Measurements from ENCODE around the gene DPY19L2.
"Not testable (repeated sequence)": the region's sequence is repeated elsewhere in the genome, so short reads cannot be mapped to it uniquely, and the experiment has no call there.

The DPY19L2 gene

DNA sequence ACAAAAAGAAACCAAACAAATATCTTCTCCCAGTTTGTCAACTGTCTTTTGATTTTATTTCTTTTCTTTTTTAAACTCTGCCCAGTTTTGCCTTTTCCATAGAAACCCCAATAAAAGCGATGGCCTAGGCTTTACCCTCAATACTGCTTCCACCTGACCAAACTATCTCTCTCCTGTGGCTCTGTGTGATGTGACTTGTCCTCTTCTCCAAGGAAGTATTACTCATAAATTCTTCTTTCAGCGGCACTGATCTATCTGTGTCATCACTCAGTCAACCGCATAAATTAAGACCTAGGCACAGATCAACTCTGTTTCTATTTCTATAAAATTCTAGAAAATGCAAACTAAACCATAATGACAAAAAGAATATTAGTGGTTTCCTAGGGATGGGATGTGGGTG lies 9.8 kb downstream of the DPY19L2 start:
- not testable (repeated sequence) for DNase-seq

DNA sequence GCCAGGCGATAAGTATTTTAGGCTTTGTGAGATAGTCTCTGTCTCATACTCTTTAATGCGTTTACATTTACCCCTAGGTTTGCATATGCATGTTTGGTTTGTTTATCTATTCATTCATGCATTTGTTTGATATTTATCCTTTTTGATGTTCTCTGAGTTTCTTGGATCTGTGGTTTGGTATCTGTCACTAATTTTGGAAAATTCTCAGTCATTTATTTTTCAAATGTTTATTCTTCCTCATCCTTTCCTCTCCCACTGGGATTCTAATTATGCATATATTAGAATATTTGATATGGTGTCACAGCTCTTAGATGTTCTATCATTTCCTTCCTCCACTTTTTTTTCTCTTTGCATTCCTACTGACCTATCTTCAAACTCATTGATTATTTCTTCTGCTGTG lies 11.9 kb downstream of the DPY19L2 start:
- DNase-seq: not testable (repeated sequence)

DNA sequence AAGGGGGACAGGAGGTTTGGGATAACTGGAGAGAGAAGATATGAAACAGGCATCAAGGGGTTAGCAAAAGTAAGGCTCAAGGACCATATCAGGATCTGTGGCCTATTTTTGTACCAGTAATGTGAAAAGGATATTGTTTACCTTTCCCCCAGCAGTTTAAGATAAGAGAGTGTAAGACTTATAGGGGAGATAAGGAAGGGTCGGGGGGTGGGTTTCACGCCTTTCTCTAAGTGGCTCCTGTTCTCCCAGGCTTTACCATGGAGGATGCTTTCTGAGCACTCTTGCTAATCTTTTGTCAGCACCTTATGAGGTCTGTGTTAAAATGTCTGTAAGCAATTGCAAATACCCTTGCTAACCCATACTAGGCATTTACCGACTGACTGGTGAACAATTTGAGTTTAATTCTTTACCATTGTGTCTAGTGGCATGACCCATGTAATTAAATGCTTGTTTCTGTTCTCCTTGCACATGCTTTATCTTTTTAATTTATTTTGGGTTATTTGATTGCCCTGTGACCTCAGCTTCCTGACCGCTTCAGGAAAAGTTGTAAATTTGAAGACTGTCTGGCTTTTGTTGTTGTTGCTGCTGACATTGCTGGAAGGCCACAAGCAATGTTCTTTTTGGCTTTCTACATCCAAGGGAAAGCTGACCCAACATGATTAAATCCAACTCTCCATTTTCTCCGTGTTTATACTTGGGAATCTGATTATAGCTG lies 12.6 kb downstream of the DPY19L2 start:
- not testable (repeated sequence) for DNase-seq

DNA sequence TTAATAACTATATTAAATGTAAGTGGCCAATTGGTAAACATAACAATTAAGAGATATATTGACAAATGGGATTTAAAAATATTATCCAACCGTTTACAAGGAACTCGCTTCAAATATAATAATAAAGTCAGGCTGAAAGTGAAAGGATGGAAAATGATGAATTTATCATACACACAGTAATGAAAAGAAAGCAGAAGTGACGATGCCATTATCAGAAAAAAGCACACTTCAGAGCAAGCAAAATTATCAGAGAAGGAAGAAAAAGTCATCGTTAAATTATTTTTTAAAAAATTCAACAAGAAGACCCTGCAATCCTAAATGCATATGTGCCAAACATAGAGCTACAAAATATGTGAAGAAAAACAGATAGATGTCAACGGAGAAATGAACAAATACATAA lies 13.8 kb downstream of the DPY19L2 start:
- not testable (repeated sequence) for DNase-seq

DNA sequence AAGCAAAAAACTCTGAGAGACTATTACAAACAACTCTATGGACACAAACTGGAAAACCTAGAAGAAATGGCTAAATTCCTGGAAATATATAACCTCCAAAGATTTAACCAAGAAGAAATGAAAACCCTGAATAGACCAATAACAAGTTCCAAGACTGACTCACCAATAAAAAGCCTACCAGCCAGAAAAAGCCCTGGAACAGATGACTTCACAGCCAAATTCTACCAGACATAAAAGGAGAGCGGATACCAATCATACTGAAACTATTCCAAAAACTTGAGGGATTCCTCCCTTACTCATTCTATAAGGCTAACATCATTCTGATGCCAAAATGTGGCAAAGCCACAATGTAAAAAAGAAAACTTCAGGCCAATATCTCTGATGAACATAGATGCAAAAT lies 18.8 kb downstream of the DPY19L2 start:
- not testable (repeated sequence) for DNase-seq

DNA sequence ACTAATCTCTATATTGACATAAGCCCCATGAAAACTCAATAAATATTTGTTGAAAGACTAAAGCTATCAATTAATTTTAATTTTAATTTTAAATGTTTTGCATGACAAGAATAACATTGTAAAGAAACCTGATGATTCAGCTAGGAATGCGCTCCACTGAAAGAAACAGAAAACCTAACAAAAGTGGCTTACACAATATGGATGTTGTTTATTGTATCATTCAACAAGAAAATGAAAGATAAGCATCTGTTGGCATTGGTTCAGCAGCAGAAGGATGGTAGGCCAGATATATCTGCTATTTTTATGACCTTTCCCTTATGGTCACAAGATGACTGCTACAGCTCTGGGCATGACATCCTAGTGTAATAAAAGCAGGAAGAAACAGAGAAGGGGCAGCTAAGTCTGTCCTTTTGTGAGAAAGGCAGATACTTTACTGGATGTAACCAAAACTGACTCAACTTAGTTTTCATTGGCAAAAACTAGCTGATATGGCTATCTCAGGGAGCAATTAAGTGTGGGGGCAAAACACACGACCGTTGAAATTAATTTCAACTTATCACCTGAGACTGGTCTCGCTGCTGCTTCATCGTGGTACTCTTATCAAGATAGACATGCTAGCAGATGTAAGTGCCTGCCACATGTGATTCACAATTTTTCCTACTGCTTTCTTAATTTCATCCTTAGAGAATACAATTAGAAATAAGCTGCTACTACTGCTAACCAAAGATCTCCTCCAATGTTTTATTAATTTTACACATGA lies 24.7 kb downstream of the DPY19L2 start:
- DNase-seq: not testable (repeated sequence)

DNA sequence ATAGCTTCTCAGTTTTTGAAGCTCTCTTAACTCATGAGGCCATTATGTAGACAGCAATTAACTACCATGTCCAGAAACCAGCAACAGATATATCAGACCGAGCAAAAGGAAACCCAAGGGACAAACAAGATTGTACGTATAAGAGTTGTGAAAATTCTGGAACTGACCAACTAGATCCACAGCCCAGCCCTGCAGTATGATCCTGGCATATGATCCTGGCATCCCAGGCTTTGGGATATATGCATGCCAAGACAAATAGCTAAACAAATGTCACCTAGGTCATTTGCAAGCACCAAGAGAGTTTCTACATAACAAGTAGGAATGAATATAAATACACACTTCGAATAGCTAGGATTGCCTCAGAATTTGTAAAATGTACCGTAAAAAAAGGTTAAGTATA lies 44.0 kb downstream of the DPY19L2 start:
- not testable (repeated sequence) for DNase-seq

DNA sequence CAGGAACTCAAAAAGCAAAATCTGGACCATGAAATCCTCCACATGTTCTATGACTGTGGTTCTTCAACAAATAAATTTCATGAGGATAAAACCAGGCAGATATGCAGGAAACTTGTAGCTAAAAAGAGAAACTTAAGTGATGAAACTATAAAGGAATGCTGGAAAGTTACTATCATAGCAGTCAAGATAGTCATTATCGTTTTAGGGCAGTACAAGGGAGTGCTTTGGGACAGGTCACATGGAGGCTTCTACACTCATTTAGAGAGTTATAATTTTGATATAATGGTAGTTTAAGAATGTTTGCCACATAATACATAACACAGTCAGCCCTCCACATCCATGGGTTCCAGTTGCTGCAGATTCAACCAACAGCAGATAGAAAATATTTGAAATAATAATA lies 52.7 kb downstream of the DPY19L2 start:
- not testable (repeated sequence) for DNase-seq

DNA sequence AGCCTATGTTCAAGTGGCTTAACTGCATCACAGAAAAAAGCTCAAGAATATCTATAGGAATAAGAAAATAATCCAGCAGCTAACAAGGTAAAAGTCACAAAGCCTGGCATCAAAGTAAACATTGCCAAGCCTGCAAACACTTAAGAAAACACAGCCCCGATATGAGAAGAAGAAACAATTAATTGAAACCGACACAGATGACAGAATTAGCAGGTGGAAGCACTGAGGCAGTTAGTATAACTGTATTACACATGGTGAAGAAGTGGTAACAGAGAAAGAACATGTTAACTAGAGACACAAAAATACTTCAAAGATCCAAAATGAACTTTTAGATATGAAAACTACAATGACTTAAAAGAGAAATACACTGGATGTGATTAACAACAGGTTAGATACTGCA lies 57.0 kb downstream of the DPY19L2 start:
- DNase-seq: not testable (repeated sequence)

DNA sequence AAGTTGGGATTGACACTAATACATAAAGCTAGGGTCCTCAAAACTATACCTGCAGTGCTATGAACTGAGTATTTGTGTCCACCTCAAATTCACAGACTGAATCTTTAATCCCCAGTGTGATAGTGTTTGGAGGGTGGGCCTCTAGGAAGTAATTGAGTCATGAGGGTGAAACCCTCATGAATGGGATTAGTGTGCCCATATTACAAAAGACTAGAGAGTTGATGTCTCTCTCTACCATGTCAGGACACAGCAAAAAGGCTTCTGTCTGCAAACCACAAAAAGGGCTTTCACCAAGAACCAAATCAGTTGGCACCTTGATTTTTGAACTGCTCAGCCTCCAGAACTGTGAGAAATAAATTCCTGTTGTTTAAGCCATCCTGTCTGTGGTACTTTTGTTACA lies 59.0 kb downstream of the DPY19L2 start:
- DNase-seq: not testable (repeated sequence)

DNA sequence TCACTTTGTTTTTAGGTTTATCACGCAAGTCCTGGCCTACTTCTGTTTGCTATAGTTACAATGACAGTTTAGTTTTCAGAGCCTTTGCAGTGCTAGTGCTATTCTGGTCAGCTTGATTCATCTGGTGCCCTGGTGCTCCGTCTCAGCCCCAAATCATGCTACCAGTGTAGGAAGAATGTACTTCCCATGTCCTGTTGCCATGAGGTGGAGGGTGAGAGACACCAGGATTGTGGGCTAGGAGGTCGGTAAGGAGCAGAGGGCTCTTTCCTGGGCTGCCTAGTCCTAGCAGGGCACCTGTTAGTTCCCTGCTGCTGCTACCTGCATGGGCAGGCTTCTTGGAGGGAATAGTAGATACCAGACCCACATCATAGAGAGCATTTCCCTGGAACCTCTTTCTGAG lies 63.3 kb downstream of the DPY19L2 start:
- not testable (repeated sequence) for DNase-seq

DNA sequence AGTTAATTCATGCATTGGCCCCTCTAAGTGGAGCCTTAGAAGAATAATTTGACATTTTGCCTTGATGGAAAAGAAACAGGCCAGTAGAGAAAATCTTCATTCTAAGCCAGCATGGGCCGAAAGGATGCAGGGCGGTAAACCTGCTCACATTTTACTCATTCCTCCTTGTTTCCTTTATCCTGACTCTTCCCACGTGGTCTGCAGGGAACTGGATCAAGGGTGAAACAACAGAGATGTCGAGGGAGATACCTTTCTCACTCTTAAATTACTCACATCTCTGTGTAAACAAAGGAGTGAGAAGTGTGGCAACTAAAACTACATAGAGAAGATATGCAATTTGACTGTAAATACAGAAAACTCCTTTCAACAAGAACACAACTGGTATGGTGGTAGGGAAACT lies 73.5 kb downstream of the DPY19L2 start:
- DNase-seq: not testable (repeated sequence)

DNA sequence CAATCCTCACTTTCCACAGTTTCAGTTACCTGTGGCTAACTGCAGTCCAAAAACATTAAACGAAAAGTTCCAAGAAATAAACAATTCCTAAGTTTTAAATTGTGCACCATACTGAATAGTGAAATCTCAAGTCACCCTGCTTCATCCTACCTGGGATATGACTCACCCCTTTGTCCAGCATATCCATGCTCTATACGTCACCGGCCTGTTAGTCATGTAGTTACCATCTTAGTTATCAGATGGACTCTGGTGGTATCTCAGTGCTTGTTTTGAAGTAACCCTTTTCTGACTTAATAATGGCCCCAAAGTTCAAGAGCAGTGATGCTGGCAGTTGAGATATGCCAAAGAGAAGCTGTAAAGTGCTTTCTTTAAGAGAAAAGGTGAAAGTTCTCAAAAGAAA lies 83.9 kb downstream of the DPY19L2 start:
- not testable (repeated sequence) for DNase-seq

DNA sequence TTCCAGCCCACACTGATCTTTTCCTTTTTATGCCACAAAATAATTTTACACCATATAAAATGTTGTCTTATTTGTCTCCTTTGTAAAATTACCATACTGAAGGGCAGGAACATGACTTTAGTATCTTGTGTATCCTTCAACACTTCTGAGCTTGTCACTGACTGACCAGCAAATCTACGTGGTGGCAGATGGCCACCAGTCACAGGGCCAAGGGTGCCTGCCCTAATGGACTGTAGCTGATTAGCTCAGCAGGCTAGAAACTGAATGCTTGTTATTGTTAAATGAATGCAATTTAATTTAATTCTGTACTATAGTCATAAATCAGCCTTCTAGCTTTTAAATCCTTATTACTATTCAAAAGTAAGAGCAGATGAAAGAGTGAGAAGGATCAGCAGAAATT lies 85.0 kb downstream of the DPY19L2 start:
- DNase-seq: not testable (repeated sequence)

DNA sequence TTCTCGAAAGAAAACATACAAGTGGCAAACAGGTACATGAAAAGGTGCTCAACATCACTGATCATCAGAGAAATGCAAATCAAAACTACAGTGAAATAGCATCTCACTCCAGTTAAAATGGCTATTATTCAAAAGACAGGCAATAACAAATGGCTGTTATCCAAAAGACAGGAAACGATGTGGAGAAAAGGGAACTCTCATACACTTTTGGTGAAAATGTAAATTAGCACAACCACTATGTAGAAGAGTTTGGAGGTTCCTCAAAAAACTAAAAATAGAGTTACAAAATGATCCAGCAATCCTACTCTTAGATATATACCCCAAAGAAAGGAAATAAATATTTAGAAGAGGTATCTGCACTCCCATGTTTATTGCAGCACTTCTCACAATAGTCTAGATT lies 90.7 kb downstream of the DPY19L2 start:
- not testable (repeated sequence) for DNase-seq

DNA sequence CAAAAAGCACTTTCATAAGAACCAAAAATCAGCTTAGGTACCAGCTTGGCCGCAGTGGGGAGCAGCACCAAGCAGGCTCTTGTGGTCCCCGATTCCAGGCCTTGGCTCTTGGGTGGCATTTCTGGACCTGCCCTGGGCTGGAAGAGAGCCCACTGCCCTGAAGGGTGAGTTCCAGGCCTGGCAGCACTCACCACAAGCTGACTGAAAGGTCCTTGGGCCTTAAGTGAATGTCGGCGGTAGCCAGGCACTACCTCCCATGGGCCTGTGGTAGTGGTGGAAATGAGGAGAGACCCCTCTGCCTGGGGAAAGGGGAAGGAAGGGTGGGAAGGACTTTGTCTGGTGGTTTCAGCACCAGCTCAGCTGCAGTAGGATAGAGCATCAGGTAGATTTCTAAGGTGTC lies 96.3 kb downstream of the DPY19L2 start:
- not testable (repeated sequence) for DNase-seq

DNA sequence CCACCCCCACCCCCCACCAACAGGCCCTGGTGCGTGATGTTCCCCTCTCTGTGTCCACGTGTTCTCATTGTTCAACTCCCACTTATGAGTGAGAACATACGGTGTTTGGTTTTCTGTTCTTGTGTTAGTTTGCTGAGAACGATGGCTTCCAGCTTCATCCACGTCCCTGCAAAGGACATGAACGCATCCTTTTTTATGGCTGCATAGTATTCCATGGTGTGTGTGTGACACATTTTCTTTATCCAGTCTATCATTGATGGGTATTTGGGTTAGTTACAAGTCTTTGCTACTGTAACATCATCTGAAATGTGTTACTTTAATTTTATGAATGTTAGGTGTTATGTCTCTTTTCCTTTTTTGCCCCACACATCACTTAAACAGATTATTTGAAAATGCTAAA lies 109.8 kb downstream of the DPY19L2 start:
- DNase-seq: not testable (repeated sequence)

DNA sequence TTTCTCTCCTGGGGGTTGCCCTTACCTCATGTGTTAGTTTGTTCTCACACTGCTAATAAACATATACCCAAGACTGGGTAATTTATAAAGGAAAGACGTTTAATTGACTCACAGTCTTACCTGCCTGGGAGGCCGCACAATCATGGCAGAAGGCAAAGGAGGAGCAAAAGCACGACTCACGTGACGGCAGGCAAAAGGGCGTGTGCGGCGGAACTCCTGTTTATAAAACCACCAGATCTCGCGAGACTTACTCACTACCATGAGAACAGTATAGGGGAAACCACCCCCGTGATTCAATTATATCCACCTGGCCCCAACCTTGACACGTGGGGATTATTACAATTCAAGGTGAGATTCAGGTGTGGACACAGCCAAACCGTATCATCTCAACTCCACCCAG lies 116.9 kb downstream of the DPY19L2 start:
- DNase-seq: not testable (repeated sequence)

DNA sequence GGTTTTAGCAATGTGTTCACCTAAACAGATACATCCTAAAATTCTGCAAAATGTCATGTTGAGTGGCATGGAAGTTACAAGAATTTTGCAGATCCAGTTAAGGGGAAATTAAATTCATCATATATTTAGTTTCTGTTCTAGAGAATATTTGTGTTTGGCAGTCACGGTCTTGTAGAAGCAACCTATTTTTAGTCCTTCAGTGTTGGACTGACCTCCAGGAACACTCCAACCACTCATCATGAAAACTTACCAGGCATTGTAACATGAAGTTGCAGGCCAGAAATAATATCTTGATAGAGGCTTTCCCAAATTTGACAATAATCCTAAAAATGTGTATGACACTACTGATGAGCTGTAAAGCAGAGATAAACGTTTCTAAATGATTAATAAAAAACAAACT lies 119.3 kb downstream of the DPY19L2 start:
- DNase-seq: not testable (repeated sequence)

DNA sequence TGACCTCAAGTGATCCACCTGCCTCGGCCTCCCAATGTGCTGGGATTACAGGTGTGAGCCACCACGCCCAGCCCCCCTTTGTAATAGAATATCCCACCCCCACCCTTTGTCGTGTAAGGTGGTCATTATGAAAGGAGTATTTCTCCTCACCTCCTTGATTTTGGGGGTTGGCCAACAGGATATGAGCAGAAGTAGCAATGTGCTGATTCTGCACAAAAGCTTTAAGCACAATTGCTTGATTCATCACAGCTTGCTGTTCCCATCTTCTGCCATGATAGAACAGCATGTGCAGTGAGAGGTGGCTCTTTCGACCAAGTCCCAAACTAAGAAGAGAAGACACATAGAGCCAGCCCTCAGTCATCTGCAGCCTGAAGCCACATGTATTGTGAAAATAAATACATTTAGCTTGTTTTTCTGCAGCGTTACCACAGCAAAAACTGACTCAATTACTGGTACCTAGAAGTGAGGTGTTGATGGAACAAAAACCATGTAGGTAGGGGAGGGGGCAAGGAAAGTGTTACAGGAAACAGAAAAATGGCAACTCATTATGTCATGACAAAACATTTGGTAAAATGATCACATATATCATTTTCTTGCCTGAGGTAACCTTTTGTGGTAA lies 122.9 kb downstream of the DPY19L2 start:
- not testable (repeated sequence) for DNase-seq

DNA sequence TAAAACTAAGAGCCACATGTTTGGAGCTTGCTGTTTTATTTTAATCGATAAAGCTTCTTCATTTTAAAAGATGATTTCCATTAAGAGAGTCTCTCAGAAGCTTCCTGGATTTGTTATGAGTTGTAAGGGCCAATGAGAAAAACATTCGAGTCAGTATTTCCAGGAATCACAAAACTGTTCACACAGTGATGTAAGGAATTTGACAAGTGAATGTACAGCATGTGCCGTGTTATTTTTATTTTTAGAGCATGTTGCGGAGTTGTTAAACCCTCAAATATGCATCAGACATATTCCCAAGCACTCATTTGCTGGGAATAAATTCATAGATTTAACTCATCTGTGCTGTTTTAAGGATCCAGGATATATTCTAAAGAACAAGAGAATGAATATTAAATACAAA lies 129.6 kb downstream of the DPY19L2 start:
- DNase-seq: not testable (repeated sequence)

DNA sequence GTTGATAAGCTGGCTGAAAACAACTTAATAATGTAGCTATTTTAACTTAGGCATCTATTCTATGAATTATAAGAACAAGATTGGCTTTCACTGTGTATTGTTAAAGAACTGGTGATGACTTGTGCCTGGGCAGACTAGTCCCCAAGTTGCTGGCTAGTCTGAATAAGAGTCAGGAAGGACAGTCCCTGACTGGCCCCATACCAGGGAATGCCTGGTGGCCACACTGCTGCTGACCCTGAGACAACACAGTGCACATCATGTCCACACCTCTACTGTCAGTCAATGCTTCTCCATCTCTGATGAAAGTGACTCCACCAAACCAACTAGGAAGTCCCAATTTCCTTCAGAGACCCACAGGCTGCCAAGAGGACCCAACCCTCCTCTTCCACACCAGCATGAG lies 130.5 kb downstream of the DPY19L2 start:
- DNase-seq: not testable (repeated sequence)

DNA sequence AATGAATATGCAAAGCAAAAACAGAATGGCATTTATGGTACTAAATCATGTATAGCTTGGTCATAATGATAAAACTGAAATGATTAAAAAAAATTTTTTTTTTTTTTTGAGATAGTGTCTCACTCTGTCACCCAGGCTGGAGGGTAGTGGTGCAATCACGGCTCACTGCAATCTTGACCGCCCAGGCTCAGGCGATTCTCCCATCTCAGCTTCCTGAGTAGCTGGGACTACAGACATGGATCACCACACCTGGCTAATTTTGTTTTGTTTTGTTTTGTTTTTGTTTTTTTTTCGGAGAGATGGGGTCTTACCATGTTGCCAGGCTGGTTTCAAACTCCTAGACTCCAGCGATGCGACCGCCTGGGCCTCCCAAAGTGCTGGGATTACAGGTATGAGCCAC lies 138.7 kb downstream of the DPY19L2 start:
- DNase-seq: not testable (repeated sequence)

DNA sequence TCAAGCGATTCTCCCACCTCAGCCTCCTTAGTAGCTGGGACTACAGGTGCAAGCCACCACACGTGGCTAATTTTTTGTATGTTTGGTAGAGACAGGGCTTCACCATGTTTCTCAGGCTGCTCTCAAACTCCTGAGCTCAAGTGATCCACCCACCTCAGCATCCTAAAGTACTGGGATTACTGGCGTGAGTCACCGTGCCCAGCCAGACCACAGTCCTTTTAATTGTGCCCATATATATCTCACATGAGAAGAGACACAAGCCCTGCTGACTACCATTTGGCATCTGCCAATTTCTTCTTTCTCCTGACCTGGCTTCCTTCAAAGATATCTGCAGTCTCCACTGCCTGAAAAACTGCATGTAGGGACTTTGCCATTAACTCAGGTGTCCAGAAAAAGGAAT lies 142.5 kb downstream of the DPY19L2 start:
- DNase-seq: no peak

All from activated CD4-positive, alpha-beta T cell treated with anti-CD3 and anti-CD28 coated beads, Interleukin-2, amount 50 U/mL, for 1 hour (primary cell).